Measurements from ENCODE around the gene HELLS.
A peak's percentile ranks its signal among the peaks of the same experiment; 100 is the strongest.
"Not testable (repeated sequence)": the region's sequence is repeated elsewhere in the genome, so short reads cannot be mapped to it uniquely, and the experiment has no call there.

HELLS gene

GRCh38 chr10:94545391-94546048, at the start of gene HELLS:
TSS of gene HELLS (plus strand) at chr10:94545788. CDS start at chr10:94545922, 134 bp downstream.
- DNase-seq = peak; percentile 94

GRCh38 chr10:94496010-94496409, 49.6 kb upstream of the HELLS start:
- DNase-seq = no peak

- DNase-seq = no peak
These were observed 48.9 kb upstream of the HELLS start for GRCh38 chr10:94496646-94497045.

- peak; percentile 10 for DNase-seq
These were observed 45.5 kb upstream of the HELLS start for GRCh38 chr10:94500063-94500462.

GRCh38 chr10:94521276-94522250, 24.0 kb upstream of the HELLS start:
- no peak for DNase-seq

- no peak for DNase-seq
These were observed 21.4 kb upstream of the HELLS start for GRCh38 chr10:94524146-94524545.

- no peak for DNase-seq
These were observed 20.9 kb upstream of the HELLS start for GRCh38 chr10:94524711-94525110.

GRCh38 chr10:94531550-94531949, 14.0 kb upstream of the HELLS start:
- DNase-seq = not testable (repeated sequence)

GRCh38 chr10:94533027-94533426, 12.6 kb upstream of the HELLS start:
- DNase-seq = no peak

GRCh38 chr10:94542282-94542681, 3.3 kb upstream of the HELLS start:
- DNase-seq = not testable (repeated sequence)

GRCh38 chr10:94546049-94546900, 687 bp downstream of the HELLS start:
- DNase-seq = peak; percentile 67

- no peak for DNase-seq
These were observed 1.3 kb downstream of the HELLS start for GRCh38 chr10:94546901-94547185.

GRCh38 chr10:94549221-94549620, 3.6 kb downstream of the HELLS start:
- no peak for DNase-seq

- not testable (repeated sequence) for DNase-seq
These were observed 22.2 kb downstream of the HELLS start for GRCh38 chr10:94567714-94568307.

- DNase-seq = no peak
These were observed 25.5 kb downstream of the HELLS start for GRCh38 chr10:94571081-94571480.

GRCh38 chr10:94571528-94571927, 25.9 kb downstream of the HELLS start:
- no peak for DNase-seq

- DNase-seq = no peak
These were observed 33.2 kb downstream of the HELLS start for GRCh38 chr10:94578790-94579189.

GRCh38 chr10:94583124-94583523, 37.5 kb downstream of the HELLS start:
- DNase-seq = peak; percentile 50

GRCh38 chr10:94591461-94592205, 46.0 kb downstream of the HELLS start:
- DNase-seq = no peak

GRCh38 chr10:94602729-94603515, 57.3 kb downstream of the HELLS start:
- no peak for DNase-seq

GRCh38 chr10:94607111-94607510, 61.5 kb downstream of the HELLS start:
- no peak for DNase-seq
